Pancreas (tissue), 10 donors: ENCODE measurements around the gene MAP2K2. TPM values are rescaled to one million over a fixed set of nuclear protein-coding genes. Genes with fewer than 3 reads are reported as not detected.

ENCODE experiments used
- ATAC-seq, 4 donors: fragments of 200-7000 bp; cut with Tn5 transposase; one replicate each; pipeline versions ENCODE4 v1.8.0 to v1.9.1; 2020; ENCODE audit warnings: mild to moderate bottlenecking in 4 of 4, moderate library complexity in 4 of 4
- DNase-seq, 6 donors: peaks; one replicate each; pipeline ENCODE4 v3.0.0-alpha.2; 2020
- FAIRE-seq: peaks from 2 replicates; lab custom pipeline; 2012; peaks lifted over from hg19 to GRCh38; lab: Jason Lieb, UNC
- H3K27ac ChIP-seq, 4 donors: fragments of 200-600 bp; sonication (generic); 1 replicate in 3 of 4; 2 replicates in 1 of 4; pipeline versions ENCODE4 v1.5.0 to v1.8.0; 2020
- H3K27me3 ChIP-seq, 4 donors: fragments of 200-600 bp; one replicate each; pipeline ENCODE4 v1.8.0; 2021
- H3K36me3 ChIP-seq, 3 donors: fragments of 200-600 bp; sonication (generic) in 1 of 3; one replicate each; pipeline versions ENCODE4 v1.5.0 to v1.8.0; 2020 to 2021
- H3K4me1 ChIP-seq, 3 donors: fragments of 200-600 bp; one replicate each; pipeline ENCODE4 v1.8.0; 2021
- H3K4me3 ChIP-seq, 4 donors: fragments of 200-600 bp; sonication (generic) in 2 of 4; one replicate each; pipeline versions ENCODE4 v1.5.0 to v1.8.0; 2020 to 2021
- H3K9me3 ChIP-seq, 4 donors: fragments of 200-600 bp; one replicate each; pipeline ENCODE4 v1.8.0; 2021
- WGBS, 2 donors: extraction: QIAGEN DNeasy Blood & Tissue Kit; methylation state at CpG; one replicate each; pipeline ENCODE4 v1.1.7; 2013; 5-methylcytosine and 5-hydroxymethylcytosine counted together
- intact Hi-C, 3 donors: fragments of 100-400 bp; cut with DNase I; formaldehyde crosslinking; loops; one replicate each; pipeline versions ENCODE4 v1.11.1 to v1.14.2; 2022
- polyA plus RNA-seq, 2 donors: library from polyadenylated mRNA; stranded (reverse); fragments of 200-250 nt; gene quantifications; one replicate each; pipeline ENCODE4 v1.2.3, GENCODE V29; 2013
- total RNA-seq, 6 donors: library from RNA; stranded (reverse); fragmentation: NEBNext Ultra II Directional in 4 of 6; extraction: Animal tissue kit (Norgen Biotek cat#: 25700) in 4 of 6; gene quantifications; one replicate each; pipeline versions ENCODE4 v1.2.1 to v1.2.4, GENCODE V29; 2021 to 2023
- TF ChIP-seq, protein P1 (sequence below), 4 donors: fragments of 200-600 bp; sonication (generic) in 3 of 4; IDR thresholded peaks; one replicate each; pipeline versions ENCODE4 v1.5.0 to v1.8.0; 2021; ENCODE audit warnings: antibody characterized with exemption in 4 of 4
- donor health status: healthy with polysubstance abuse.
- donor health status: DM: no; HTN: no; CAD: no; lungs with moderate emphysema.
- donor health status: DM: no; HTN: no; CAD: no.
- donor health status: control.
- donor health status: control.
- donor health status: Bipolar disorder and iron deficiency.
- donor health status: DM: yes; HTN: yes; CAD: no.
- donor health status: DM: no; HTN: no; CAD: no.
- donor health status: DM: no; HTN: no; CAD: no.
- donor health status: DM: yes; HTN: yes; CAD: no.

The MAP2K2 gene
- total and polyA plus RNA-seq, 8 donors = 52.4 to 183 (median 74.2) TPM

DNA sequence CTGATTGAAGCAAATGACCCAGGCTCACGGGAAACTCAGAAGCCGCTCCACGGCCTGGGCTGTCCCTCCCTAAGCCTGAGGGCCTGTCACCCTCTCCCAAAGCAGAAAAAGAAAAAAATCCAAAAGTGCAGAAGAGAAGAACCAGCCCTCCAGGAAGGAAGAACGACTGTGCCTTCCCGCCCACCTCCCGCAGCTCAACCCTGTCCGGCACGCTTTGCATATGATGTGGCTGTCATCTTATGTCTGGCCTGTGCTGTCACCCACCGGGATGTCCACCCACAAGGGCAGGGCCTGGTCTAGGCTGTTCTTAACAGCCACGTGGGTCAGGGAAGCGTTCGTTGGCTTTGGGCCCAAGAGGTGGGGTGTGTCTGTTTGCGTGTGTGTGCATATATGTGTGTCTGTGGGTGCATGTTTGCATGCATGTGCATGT is 70.9 kb downstream of the MAP2K2 start:
- Histone ChIP-seq H3K4me1 (peaks cover 0 to 7% (median 0%) of the 10 kb centered on the region in 3 donors), H3K9me3 (no peaks in the 10 kb centered on the region), H3K4me3 (no peak overlapping the region), H3K27ac (peak overlapping the region in 3 of 4 donors; percentile 36 to 75 (median 65)), H3K36me3 (peaks cover 0 to 23% (median 13%) of the 10 kb centered on the region in 3 donors), H3K27me3 (no peaks in the 10 kb centered on the region)
- TF ChIP-seq, protein P1, sequence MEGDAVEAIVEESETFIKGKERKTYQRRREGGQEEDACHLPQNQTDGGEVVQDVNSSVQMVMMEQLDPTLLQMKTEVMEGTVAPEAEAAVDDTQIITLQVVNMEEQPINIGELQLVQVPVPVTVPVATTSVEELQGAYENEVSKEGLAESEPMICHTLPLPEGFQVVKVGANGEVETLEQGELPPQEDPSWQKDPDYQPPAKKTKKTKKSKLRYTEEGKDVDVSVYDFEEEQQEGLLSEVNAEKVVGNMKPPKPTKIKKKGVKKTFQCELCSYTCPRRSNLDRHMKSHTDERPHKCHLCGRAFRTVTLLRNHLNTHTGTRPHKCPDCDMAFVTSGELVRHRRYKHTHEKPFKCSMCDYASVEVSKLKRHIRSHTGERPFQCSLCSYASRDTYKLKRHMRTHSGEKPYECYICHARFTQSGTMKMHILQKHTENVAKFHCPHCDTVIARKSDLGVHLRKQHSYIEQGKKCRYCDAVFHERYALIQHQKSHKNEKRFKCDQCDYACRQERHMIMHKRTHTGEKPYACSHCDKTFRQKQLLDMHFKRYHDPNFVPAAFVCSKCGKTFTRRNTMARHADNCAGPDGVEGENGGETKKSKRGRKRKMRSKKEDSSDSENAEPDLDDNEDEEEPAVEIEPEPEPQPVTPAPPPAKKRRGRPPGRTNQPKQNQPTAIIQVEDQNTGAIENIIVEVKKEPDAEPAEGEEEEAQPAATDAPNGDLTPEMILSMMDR (IDR thresholded peaks at IDR 0.05) = no peak
- intact Hi-C loops = loop anchor here in 1 of 3 donors (5.0 kb wide), 1 partner anchor 36 kb away; no protein-coding TSS in a partner anchor
- ATAC-seq (peak in 2 of 4 donors; percentile 1 to 4), DNase-seq (peak in 1 of 6 donors; percentile 11), FAIRE-seq (no peak)
- WGBS, 2 donors = 43 to 51% methylated on average over 13 of the region's 13 CpGs

DNA sequence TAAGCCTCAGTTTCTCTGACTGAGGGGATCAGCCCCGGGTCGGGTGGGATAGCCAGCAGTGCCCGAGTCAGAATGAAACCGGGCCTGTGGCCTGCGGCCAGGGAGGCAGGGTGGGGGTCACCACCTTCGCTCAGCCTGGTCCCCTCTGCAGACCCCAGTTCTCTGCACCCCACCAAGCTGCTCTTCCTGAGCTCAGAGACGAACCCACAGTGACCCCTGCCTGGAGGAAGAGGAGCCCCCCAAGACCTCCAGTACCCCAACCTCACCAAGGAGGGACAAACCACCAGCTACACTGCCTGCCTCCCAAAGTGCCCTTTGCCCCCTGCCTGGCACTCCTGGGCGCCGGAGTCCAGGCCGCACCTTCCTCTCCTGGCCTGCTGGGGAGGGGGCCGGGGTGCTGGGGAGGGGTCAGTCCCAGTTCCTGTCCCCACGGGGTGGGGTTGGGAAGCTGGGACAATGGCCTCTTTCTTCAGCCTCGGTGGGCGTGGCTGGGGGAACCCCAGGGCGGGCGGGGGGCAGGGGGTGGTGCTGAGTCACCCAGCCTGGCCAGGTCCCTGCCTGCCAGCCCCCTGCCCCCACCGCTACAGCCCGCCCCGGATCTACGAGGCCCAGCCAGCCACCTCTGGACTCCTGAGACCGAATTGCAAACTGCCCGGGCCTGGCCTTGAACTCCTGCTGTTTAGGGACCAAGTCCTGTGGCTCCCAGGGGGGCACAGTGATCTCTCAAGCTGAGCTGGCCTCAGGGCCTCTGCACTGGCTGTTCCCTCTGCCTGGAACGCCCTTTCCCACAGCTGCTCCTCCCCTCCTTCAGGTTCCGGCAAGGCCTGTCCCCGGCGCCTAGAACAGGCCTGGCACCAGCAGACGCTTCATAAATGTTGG is 71.6 kb downstream of the MAP2K2 start:
- H3K9me3 ChIP-seq = no peaks in the 10 kb centered on the region
- peaks cover 0 to 6% (median 0%) of the 10 kb centered on the region in 3 donors for H3K4me1 ChIP-seq
- intact Hi-C loops = loop anchor here in 1 of 3 donors (5.0 kb wide), 1 partner anchor 35 kb away; no protein-coding TSS in a partner anchor
- no peaks in the 10 kb centered on the region for H3K27me3 ChIP-seq
- DNase-seq (peak; percentile 62 to 85 (median 72)), FAIRE-seq (no peak), ATAC-seq (peak; percentile 59 to 78 (median 74))
- peaks cover 0 to 23% (median 13%) of the 10 kb centered on the region in 3 donors for H3K36me3 ChIP-seq
- 57 to 58% methylated on average over 20 to 27 of the region's 27 CpGs for WGBS, 2 donors
- H3K4me3 ChIP-seq = no peak overlapping the region
- peak overlapping the region; percentile 36 to 75 (median 58) for H3K27ac ChIP-seq
- TF ChIP-seq, protein P1 (IDR thresholded peaks at IDR 0.05) = no peak

DNA sequence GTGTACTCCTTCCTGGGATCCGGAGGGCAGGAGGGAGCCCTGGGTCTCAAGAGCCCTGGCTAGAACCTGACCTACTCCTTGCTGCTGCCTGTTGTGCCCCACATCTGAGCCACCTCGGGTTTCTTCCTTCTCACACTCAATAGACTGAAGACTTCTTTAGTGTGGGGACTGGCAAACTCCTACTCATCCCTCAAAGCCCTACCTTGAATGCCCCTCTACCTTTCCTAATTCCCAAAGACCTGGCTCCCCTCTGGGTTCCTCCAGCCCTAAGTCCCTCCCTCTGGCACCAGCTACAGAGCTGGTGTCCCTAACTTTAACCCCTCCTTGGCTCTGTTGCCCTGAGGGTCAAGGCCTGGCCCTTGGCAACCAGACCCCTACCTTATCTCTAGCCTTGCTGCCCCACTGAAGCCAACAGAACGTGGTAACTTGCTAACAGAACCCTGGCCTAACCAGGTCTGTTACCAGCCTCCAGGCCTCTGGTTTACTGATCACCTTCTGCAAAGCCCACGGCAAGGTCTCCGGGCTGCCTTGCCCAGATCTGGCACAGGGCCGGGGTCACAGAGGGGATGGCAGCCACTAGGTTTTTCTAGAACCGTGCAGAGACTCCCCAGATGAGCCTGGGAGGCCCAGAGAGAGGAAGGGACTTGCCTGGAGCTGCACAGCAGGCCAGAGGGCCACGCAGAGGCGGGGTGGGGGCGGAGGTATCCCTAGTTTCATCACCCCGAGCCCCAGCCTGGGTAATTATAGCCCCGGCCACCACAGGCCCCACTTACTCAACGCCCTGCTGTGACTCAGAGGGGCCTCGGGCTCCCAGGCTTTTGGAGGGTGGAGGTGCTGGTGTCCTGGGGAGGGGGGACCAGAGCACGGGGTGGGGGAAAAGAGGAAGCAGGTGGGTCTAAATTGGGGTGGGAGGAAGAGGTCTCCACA is 72.5 kb downstream of the MAP2K2 start:
- Histone ChIP-seq H3K4me3 (no peak overlapping the region), H3K27me3 (no peaks in the 10 kb centered on the region), H3K4me1 (peaks cover 0 to 6% (median 0%) of the 10 kb centered on the region in 3 donors), H3K36me3 (peaks cover 0 to 23% (median 13%) of the 10 kb centered on the region in 3 donors), H3K27ac (peak overlapping the region; percentile 36 to 75 (median 58)), H3K9me3 (no peaks in the 10 kb centered on the region)
- DNase-seq (no peak), FAIRE-seq (no peak), ATAC-seq (peak in 2 of 4 donors; percentile 3 to 43)
- intact Hi-C loops = loop anchor here in 1 of 3 donors (5.0 kb wide), 1 partner anchor 34 kb away; no protein-coding TSS in a partner anchor
- 80 to 86% methylated on average over 13 to 15 of the region's 15 CpGs for WGBS, 2 donors
- TF ChIP-seq, protein P1 (IDR thresholded peaks at IDR 0.05) = no peak

DNA sequence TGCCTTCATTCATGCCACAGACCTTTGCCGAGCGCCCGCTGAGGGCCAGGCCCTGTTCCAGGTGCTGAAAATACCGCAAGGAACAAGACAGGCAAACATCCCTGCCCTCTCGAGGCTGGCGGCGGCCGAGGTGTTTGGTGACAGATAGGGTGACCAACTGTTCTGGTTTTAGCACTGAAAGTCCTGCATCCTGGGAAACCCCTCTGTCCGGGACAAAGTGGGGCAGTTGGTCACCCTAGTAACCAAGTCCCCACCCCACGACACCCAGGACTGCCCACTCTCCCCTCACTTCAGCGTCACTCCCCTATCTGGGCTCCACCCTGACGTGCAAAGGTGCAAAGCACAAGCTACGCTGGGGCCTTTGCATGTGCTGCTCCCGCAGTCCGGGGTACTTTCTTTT is 74.5 kb downstream of the MAP2K2 start:
- FAIRE-seq (no peak), DNase-seq (peak in 3 of 6 donors; percentile 15 to 68 (median 35)), ATAC-seq (peak in 1 of 4 donors; percentile 9)
- WGBS, 2 donors = 60 to 61% methylated on average over 15 of the region's 15 CpGs
- no peaks in the 10 kb centered on the region for H3K9me3 ChIP-seq
- H3K4me1 ChIP-seq = peaks cover 0 to 6% (median 0%) of the 10 kb centered on the region in 3 donors
- no peak overlapping the region for H3K4me3 ChIP-seq
- intact Hi-C loops = no loop called here
- no peak overlapping the region for H3K27ac ChIP-seq
- peaks cover 0 to 17% (median 8%) of the 10 kb centered on the region in 3 donors for H3K36me3 ChIP-seq
- TF ChIP-seq, protein P1 (IDR thresholded peaks at IDR 0.05) = no peak
- H3K27me3 ChIP-seq = no peaks in the 10 kb centered on the region
